HepG2 (cell line): ENCODE results near the gene PRR19. TPM values are rescaled to one million over a fixed set of nuclear protein-coding genes. Genes with fewer than 3 reads are reported as not detected.
"Not testable (repeated sequence)": the region's sequence is repeated elsewhere in the genome, so short reads cannot be mapped to it uniquely, and the experiment has no call there.

Experiments
- ATAC-seq: fragments of 200-7000 bp; cut with Tn5 transposase; 3 replicates; pipeline ENCODE4 v1.9.1; 2020; ENCODE audit warnings: mild to moderate bottlenecking, moderate library complexity
- BruUV-seq: library from RNA; stranded (reverse); fragments of 400-500 nt; replicated peaks from 2 replicates; lab custom pipeline; 2021; lab: Mats Ljungman, UMichigan
- CTCF ChIA-PET: fragments of 300-600 bp; formaldehyde crosslinking; extraction: SDS; loops from one replicate; lab custom pipeline; 2021; ENCODE audit warnings: low total read pairs, inconsistent platforms, low intra/inter-chr PET ratio; lab: Yijun Ruan, JAX
- POLR2A ChIA-PET: fragments of 350-600 bp; sonication (Branson Sonifier 250); formaldehyde crosslinking; loops from one replicate; lab custom pipeline; 2020; ENCODE audit warnings: antibody characterized with exemption, inconsistent platforms; lab: Yijun Ruan, JAX
- DNase-seq: peaks from one replicate; pipeline ENCODE4 v3.0.0-alpha.2; 2015; ENCODE audit warnings: low spot score
- FAIRE-seq: peaks from 3 replicates; lab custom pipeline; 2011; peaks lifted over from hg19 to GRCh38; lab: Jason Lieb, UNC
- H2AFZ ChIP-seq: one replicate; pipeline ENCODE4 v1.6.1; 2011; ENCODE audit warnings: low read length, inconsistent platforms
- H3K27ac ChIP-seq: fragments of 300-600 bp; 3 replicates; pipeline ENCODE4 v1.8.0; 2011; ENCODE audit warnings: mixed run types, mild to moderate bottlenecking, mixed read lengths, low read length, inconsistent platforms; ENCODE audit not compliant: insufficient read depth; ENCODE audit errors: extremely low read length
- H3K27me3 ChIP-seq, 2 experiments: fragments of 200-600 bp in 1 of 2; 2 replicates in 1 of 2; 3 replicates in 1 of 2; pipeline versions ENCODE4 v1.6.0 to v1.8.0; 2011; ENCODE audit warnings: low read length in 2 of 2, mild to moderate bottlenecking in 2 of 2, moderate library complexity in 2 of 2, inconsistent platforms in 1 of 2; ENCODE audit not compliant: insufficient read depth in 2 of 2, control insufficient read depth in 1 of 2
- H3K36me3 ChIP-seq, 2 experiments: fragments of 200-600 bp in 1 of 2; replicated peaks in 1 of 2; 2 replicates in 1 of 2; 3 replicates in 1 of 2; pipeline versions ENCODE4 v1.5.1 to v1.8.0; 2011; ENCODE audit warnings: low read length in 2 of 2, inconsistent platforms in 1 of 2; ENCODE audit not compliant: insufficient read depth in 2 of 2, control insufficient read depth in 1 of 2
- H3K4me1 ChIP-seq: 2 replicates; pipeline ENCODE4 v1.5.1; 2012; ENCODE audit warnings: low read length, inconsistent platforms; ENCODE audit not compliant: insufficient read depth
- H3K4me2 ChIP-seq: 2 replicates; pipeline ENCODE4 v1.6.0; 2011; ENCODE audit warnings: low read depth, low read length, inconsistent platforms
- H3K4me3 ChIP-seq, 3 experiments: fragments of 200-600 bp in 1 of 3; sonication (generic), shearing (Covaris generic) in 1 of 3; replicated peaks in 1 of 3; 2 replicates each; pipeline ENCODE4 v1.5.1; 2011 to 2016; ENCODE audit warnings: low read length in 3 of 3, inconsistent platforms in 2 of 3, low read depth in 2 of 3, mild to moderate bottlenecking in 2 of 3, control low read depth in 1 of 3, mixed read lengths in 1 of 3; ENCODE audit not compliant: insufficient read depth in 1 of 3
- H3K79me2 ChIP-seq: one replicate; pipeline ENCODE4 v1.6.1; 2011; ENCODE audit warnings: low read length, inconsistent platforms; ENCODE audit not compliant: insufficient read depth
- H3K9ac ChIP-seq: 2 replicates; pipeline ENCODE4 v1.6.0; 2011; ENCODE audit warnings: mild to moderate bottlenecking, low read depth, low read length, inconsistent platforms; ENCODE audit not compliant: insufficient read depth
- H3K9me3 ChIP-seq: 2 replicates; pipeline ENCODE4 v1.5.1; 2012; ENCODE audit warnings: mild to moderate bottlenecking, low read length
- H4K20me1 ChIP-seq: 2 replicates; pipeline ENCODE4 v1.6.0; 2011; ENCODE audit warnings: inconsistent platforms, mild to moderate bottlenecking, low read length, moderate library complexity; ENCODE audit not compliant: insufficient read depth
- WGBS: methylation state at CpG from one replicate; pipeline ENCODE4 v1.1.6; 2017; ENCODE audit warnings: low lambda C conversion rate; 5-methylcytosine and 5-hydroxymethylcytosine counted together
- in situ Hi-C: cut with HindIII; loops from 2 replicates; pipeline ENCODE4 v1.10.0; 2017; ENCODE audit warnings: low pct_unique_long_range_greater_than_20kb; ENCODE audit not compliant: extremely low pct_ligation_motif_present
- intact Hi-C: fragments of 100-400 bp; cut with micrococcal nuclease; formaldehyde crosslinking; loops from one replicate; pipeline ENCODE4 v1.10.0; 2022; ENCODE audit not compliant: unreplicated experiment
- polyA plus RNA-seq, 8 experiments: library from polyadenylated mRNA; depleted of rRNA in 3 of 8; stranded (reverse) in 7 of 8; unstranded in 1 of 8; fragments of >200 nt; fragmentation: Illumina TruSeq in 4 of 8; extraction: Trizol in 4 of 8; gene quantifications; 2 replicates each; pipeline versions ENCODE4 v1.2.1 to v1.2.3, GENCODE V29; 2011 to 2016; ENCODE audit warnings: low read depth in 4 of 8, missing spikeins in 1 of 8, mixed read lengths in 1 of 8; ENCODE audit not compliant: insufficient read depth in 1 of 8
- total RNA-seq, 5 experiments: library from RNA; depleted of rRNA; stranded (reverse); fragments of >200 nt; fragmentation: Illumina TruSeq; extraction: Trizol; gene quantifications; 2 replicates each; pipeline ENCODE4 v1.2.3, GENCODE V29; 2016; ENCODE audit warnings: low read depth in 1 of 5

PRR19 gene
- total and polyA plus RNA-seq, 2 of the 13 experiments (the other 11 are each of a cell fraction or from before 2014, with no cell fraction given) = 0.21 to 0.33 TPM

GRCh38 chr19:42339126-42339860 is 37.4 kb downstream of the PRR19 start:
- WGBS = 96% methylated on average over 7 of the region's 7 CpGs
- H2AFZ ChIP-seq, CTCF ChIA-PET, H3K4me3 ChIP-seq, DNase-seq, H3K4me1 ChIP-seq, H3K4me2 ChIP-seq, in situ Hi-C loops, H3K79me2 ChIP-seq, H4K20me1 ChIP-seq, intact Hi-C loops, H3K27me3 ChIP-seq, BruUV-seq, H3K27ac ChIP-seq, H3K9me3 ChIP-seq, POLR2A ChIA-PET, FAIRE-seq, H3K9ac ChIP-seq, ATAC-seq: not testable (repeated sequence)
- peaks cover 10 to 24% of the 10 kb centered on the region in 2 experiments; a peak in 4 of 5 replicates for H3K36me3 ChIP-seq

- H3K4me1 ChIP-seq, H3K4me3 ChIP-seq, H3K27me3 ChIP-seq, H3K9ac ChIP-seq, intact Hi-C loops, BruUV-seq, H4K20me1 ChIP-seq, H2AFZ ChIP-seq, CTCF ChIA-PET, FAIRE-seq, H3K4me2 ChIP-seq, POLR2A ChIA-PET, DNase-seq, H3K27ac ChIP-seq, in situ Hi-C loops, H3K79me2 ChIP-seq, H3K9me3 ChIP-seq, ATAC-seq: not testable (repeated sequence)
- whole genome bisulfite sequencing = 98% methylated on average over 4 of the region's 4 CpGs
- H3K36me3 ChIP-seq = peaks cover 11 to 24% of the 10 kb centered on the region in 2 experiments; a peak in 4 of 5 replicates
Observed at GRCh38 chr19:42339922-42340321, 38.0 kb downstream of the PRR19 start.
